NCI-H187 treated with DMSO at 0.1 percent for 48 hours (cell line): ENCODE data around the gene SPATA31A7.
"Not testable (repeated sequence)": the region's sequence is repeated elsewhere in the genome, so short reads cannot be mapped to it uniquely, and the experiment has no call there.

Source experiments
- DNase-seq: peaks from one replicate; lab custom pipeline; 2025; lab: John Stamatoyannopoulos, UW

Gene SPATA31A7

GRCh38 chr9:61189736-61190135 is at the start of gene SPATA31A7:
Gene SPATA31A7, plus strand, starts transcription at chr9:61190036. Its CDS starts 29 bp downstream, at chr9:61190065.
- DNase-seq, result not testable (repeated sequence)

- DNase-seq, result not testable (repeated sequence)
These were observed 36.6 kb downstream of the SPATA31A7 start for GRCh38 chr9:61226438-61226837.
